GM10266 (cell line): ENCODE data around the gene ZNF609.

Source experiments
- DNase-seq: peaks from one replicate; pipeline ENCODE4 v3.0.0; 2012; ENCODE audit errors: extremely low spot score
- CTCF ChIP-seq: IDR thresholded peaks from 2 replicates; pipeline ENCODE4 v1.5.1; 2012; ENCODE audit warnings: mild to moderate bottlenecking, low read depth; ENCODE audit not compliant: control insufficient read depth, insufficient read depth; ENCODE audit errors: missing control alignments

The ZNF609 gene

GRCh38 chr15:64444836-64445235 lies 15.5 kb upstream of the ZNF609 start:
- DNase-seq: no peak
- TF ChIP-seq CTCF: no peak

- TF ChIP-seq CTCF: no peak
- DNase-seq: no peak
Measured at GRCh38 chr15:64447536-64448315, 12.7 kb upstream of the ZNF609 start.

GRCh38 chr15:64452988-64453688 lies 7.2 kb upstream of the ZNF609 start:
- no peak for DNase-seq
- no peak for TF ChIP-seq CTCF

- TF ChIP-seq CTCF: no peak
- DNase-seq: no peak
Measured at GRCh38 chr15:64453689-64454037, 6.7 kb upstream of the ZNF609 start.

- DNase-seq: no peak
- no peak for TF ChIP-seq CTCF
Measured at GRCh38 chr15:64454282-64454681, 6.1 kb upstream of the ZNF609 start.

- no peak for TF ChIP-seq CTCF
- no peak for DNase-seq
Measured at GRCh38 chr15:64455961-64456371, 4.4 kb upstream of the ZNF609 start.

- no peak for TF ChIP-seq CTCF
- DNase-seq: no peak
Measured at GRCh38 chr15:64456634-64457108, 3.7 kb upstream of the ZNF609 start.
